ENCODE measurements around the gene IST1.
"Not testable (repeated sequence)": the region's sequence is repeated elsewhere in the genome, so short reads cannot be mapped to it uniquely, and the experiment has no call there.

IST1 gene

DNA sequence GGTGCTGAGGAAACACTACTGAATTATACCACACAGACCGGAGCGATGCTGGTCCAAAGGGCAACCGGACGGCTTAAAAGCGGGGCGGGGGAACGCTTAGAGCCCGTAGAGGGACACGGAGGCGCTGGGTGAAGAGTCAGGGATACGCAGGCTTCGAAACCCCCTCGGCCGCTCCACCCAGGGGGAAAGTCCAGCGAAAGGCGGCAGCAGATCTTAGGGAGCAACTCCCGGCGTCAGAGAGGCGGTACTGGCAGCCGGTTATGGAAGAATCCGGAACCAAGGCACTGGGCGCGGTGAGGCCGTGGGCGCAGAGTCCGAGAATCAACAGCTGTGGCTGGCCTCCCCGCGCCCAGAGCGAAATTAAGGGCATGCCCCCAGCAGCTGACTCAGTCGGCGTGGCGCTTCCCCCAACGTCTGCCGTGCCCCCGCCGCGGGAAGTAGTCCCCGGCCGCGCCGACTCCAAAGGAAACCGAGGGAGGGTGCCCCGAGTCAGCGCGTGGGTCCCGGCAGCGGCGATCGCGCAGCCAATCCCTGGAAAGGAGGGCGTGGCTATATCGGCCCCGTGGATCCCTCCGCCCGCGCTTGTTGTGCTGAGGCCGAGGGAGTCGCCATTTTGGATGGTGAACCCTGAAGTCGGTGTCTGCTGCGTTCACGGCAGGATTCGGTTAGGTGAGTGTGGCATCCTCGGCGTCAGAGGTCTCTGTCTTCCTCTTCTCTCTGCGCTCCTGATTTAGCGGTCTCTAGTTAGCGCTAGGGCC, at the start of gene IST1:
TSS of gene IST1 (plus strand) at position 611 of the 758 bp plus-strand sequence. CDS start 20,110 bp downstream, outside the sequence.
- peak; percentile 98 for DNase-seq

DNA sequence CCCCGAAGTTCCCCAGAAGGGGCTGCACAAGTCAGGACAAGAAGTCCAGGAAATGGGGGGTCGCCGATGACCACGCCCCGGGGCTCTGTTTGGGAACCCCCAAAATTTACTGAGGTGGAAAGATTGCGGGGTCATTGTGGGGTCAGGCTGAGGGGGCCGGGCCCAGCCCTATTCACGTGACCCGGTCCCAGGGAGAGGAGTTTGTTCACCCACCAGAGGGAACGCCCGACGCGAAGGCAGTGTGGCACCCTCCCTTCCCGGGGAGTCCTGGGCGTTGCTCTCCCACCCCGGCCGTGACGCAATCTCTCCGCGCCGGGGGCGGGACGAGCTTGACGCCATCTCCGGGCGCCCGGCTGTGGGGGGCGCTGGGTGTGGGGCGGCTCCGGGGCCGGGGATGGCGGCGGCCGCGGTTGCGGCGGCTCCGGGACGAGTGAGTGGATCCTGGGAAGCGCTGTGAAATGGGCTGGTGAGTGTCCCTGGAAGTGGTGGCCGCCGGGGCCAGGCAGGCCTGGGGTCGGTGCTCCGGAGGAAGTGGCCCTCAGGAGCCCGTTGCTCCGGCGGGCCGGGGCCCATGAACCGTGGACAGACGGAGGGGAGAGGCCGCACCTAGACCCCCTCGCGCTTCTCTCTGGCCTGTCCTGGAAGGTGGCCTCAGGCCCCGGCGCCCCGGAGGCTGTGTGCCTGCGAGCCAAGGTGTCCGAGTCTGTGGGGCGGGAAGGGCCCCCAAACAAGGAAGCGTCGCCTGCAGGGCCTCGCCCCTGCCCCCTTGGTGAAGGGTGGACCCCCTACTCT, 49.5 kb upstream of the IST1 start, which contains the start of gene ATXN1L:
TSS of gene ATXN1L (plus strand) at position 338 of the 792 bp plus-strand sequence. CDS start 3,765 bp downstream, outside the sequence.
- DNase-seq = peak; percentile 90

DNA sequence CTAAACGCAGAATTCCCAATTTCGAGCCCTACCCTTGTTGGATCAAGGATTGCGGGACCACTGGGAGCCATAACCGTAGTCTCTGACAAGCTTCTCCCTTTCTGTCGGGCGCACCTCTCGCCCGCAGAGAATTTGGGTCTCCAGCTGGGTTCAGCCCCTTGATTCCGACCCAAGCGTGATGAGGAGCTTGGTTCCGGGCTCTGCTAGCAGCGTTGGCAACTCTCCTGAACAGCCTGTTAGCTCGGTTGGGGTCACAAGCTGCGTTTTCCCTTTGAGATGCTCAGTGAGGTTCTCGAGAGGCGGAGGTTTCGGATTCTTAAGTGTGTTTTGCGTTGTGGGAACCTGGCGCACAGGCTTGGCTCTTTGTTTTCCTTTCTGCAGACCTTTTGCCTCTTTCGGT, 48.9 kb upstream of the IST1 start:
- peak; percentile 22 for DNase-seq

DNA sequence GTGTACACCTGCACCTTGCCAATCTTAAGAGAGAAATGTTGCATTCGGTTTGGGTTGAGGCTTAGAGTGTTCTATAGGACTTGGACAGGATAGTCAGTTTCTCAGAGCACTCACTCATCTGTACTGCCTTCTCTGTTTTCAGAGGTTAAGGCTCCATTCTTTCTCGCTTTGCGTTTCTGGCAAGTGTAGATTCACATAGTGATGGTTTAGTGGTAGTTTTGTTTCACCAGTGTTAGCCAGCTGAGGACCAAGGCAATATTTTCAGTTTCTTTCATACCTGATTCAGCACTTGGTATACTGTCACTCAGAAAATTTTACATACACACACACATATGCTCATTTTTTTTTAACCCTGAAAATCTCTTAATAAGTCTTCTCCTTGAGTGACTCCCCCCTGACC, 48.2 kb upstream of the IST1 start:
- DNase-seq = no peak

DNA sequence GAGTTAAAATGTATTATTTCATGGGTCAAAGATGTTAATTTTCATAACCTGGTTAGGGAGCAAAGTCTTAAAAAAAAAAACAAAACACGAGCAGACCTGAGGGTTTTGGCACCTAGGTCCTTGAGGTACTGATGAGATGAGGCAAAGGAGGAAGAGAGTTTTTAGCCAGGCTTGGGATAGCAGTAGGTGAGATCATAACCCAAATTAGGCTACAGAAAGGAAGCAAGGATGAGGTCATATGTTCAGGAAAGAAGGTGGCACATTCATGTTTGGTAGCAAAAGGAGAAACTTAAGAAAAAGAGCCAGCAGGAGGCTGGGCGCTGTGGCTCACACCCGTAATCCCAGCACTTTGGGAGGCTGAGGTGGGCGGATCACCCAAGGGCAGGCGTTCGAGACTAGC, 46.7 kb upstream of the IST1 start:
- DNase-seq = no peak

DNA sequence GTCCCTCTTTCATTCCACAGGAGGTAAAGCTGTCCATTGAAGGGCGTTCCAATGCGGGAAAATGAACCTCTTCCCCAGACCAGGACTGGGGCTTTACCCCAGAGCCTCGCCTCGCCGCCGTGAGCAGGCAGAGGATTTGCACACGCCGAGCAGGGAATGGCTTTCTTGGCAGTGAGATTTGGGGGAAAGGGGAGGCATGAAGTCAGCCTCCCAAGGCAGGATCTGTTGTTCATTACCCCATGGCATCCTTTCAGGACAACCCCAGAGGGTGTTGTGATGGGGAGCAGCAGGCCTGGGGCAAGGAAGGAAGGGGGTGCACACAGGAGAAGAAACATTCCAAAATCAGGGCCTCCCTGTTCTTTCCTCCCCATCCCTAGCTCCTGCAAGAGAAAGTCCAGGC, 43.6 kb upstream of the IST1 start:
- no peak for DNase-seq

DNA sequence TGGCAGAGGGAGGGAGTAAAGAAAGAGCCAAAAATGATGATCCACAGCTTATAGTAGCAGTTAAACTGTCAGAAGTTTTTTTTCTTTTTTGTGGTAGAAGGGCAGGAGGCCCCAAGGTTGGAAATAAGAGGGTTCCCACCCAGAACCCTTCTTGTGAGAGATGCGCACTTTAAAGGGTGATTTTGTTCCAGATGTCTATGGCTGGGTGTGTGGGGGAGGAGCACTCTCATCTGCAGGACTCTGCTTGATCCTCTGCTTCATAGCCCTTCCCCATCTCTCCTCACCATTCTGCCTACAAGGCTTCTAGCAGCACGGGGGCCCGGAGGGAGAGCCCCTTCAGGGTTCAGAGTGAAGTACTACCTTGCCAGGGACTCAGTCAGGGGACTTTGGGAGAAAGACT, 43.2 kb upstream of the IST1 start:
- DNase-seq = no peak

DNA sequence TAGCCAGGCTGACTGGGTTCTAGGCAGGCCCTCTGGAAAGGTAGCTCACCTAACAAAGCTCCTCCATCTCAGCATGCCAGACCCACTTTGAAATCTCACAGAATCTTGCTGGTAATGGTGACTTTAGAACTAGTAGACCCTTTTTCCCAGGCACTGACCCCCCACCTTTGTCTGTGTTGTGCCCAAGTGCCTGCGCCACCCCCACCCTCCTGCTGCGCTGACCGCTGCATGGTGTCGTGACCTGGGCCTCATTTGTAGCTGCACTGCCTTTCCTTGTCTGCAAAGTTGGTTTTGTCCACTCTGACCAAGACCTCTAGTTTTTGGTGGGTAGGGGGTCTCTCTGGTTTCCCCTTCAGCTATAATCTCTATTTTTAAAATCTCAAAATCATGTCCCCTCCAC, 42.8 kb upstream of the IST1 start:
- no peak for DNase-seq

DNA sequence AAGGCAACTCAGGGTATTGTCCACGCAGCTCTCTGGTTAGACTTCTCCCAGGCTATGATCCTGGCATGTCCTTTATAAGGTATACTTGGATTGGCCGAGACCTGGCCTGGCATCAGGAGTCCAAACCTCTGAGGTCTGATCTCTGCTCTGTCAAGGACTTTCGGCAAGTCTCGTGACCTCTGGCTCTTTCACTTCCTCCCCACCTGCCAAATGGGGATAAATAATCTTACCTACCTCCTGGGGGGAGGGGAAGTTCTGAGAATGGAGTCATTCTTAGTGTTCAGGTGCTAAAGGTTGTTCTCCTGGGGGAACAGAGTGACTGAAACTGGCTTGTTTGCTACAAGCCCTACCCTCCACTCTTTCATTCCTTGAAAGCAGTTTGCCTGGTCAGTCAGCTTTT, 41.9 kb upstream of the IST1 start:
- DNase-seq = no peak

DNA sequence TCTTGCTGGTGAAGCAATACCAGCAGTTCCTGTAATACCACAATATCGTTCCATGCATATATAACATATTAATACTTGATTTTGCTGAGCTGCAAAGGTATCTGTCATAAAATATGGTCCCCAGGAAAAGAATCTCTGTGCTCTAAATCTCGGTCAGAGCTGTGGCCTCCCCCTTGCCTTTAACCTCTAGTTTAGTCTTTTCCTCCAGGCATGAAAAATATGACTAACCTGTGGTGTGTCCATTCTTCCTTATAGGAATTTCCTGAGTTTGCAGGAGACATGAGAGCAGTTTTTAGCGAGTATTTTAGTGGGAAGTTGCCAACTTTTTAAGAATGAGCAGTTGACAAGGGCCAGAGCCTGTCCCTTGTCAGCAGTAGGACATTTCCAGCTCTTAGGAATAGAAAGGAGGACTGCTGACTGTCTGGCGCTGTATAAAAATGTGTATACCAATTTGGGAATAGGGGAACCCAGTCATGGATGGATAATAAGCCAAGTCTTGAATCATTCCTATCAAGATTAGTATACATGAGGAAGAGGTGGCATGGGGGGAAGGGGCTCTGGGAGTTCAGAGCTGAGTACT, 40.9 kb upstream of the IST1 start:
- no peak for DNase-seq

DNA sequence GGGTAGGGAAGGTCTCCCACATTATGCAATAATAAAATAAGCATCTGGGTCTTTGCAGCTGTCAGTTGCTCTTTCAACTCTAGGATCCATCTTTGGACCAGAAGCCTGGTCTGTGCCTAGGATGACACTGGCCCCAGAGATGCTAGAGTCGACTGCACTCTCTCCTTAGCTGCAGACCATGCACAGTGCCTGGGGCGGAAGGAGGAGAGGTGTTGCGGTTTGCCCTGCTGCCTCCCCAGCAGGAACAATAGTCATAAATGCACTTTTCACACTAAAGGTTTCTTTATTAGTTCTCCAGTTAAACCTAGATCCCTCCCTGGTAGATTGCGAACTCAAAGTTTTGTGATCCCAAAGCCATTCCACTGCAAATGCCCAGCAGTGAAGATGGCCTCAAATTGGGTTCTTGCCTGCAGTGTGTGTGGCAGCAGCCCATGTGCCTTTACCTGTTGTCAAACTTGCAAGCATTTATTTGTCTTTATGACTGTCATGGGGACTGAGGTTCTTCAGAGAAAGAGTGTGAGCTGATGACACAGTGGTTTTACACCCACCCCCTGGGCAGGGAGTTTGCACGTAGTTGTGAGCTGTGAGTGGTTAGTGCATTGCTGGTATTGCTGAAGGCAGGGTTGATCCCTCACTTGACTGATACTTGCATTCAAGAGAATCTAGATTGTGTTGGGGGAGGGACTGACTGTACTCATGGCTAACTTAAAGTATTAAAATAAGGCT, 39.2 kb upstream of the IST1 start:
- peak; percentile 25 for DNase-seq

DNA sequence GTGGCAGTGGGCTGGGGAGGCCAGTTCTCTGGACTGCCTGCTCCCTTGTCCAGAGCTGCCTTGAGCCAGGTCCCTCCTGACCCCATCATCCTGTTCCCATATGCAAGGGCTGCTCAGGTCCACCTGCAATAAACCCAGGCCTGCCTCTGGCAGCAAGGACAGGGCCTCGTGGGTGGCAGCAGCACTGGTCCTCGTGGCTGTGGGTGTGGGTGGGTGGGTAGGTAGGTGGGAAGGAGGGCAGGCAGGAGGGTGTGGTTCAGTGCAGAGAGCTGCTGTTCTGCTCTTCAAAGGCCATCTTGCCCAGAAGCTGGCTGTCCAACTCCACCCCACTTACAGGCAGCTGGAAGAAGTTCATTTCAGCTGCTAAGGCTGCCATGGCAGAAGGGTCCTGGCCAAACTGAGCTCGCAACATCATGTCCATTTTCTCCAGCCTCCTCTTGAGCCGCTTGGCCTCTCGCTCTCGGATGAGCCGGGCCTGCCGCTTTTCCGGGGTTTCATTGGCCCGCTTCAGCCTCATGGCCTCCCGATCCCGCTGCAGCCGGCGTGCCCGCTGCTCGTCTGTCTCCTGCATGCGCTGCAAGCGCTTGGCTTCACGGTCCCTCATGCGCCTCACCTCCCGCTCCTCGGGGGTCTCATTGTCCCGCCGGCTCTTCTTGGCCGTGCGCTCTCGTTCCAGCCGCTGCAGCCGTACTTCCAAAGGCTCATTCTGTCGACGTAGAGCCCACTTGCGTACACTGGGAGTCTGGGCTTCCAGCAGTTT, 35.4 kb upstream of the IST1 start:
- DNase-seq = no peak

DNA sequence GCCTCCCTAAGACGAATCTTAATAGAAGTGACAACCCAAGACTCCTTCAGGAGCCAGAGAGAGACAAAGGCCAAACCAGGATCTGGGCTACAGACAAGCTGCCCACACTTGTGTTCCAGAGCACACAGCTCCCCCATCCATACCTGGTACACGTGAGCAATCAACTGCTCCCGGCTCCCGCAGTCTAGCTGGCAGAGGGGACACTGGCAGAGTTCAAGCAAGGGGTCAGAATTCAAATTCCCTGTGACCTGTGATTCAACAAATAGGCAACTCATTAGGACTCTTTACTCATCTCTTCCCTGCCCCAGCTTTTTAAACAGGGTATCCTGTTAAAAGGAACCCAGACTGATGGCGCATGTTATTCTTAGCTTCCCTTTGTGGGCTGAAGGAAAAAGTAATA, 31.3 kb upstream of the IST1 start:
- no peak for DNase-seq

DNA sequence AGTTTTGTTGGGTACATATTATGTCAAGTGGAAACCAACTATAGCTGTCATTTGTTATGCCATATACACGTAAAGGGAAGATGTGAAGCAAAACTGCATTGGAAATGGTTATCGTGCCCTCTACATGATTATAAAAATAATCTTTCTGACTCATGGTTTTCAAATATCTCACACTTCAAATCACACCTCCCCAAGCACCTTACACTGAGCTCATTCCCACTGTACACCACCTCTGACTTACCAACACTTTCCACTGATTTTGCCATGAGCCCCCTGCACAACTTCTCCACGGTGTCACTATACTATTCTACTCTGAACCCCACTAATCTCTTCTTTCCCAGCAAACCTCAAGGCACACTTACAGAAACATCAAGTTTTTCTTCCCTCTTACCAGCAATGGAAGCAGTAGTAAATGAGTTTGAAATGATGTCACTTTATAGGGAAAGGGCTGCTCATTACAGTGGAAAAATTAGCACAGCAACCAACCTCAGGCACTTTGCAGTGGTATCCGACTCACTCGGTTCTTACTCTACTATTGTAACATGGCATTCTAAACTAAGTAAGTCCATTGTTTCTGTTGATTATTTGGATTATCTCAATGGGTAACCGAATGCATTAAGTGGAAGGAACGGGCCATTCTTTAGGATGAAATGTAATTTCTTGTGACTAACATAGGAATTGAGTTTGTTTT, 30.0 kb upstream of the IST1 start:
- no peak for DNase-seq

DNA sequence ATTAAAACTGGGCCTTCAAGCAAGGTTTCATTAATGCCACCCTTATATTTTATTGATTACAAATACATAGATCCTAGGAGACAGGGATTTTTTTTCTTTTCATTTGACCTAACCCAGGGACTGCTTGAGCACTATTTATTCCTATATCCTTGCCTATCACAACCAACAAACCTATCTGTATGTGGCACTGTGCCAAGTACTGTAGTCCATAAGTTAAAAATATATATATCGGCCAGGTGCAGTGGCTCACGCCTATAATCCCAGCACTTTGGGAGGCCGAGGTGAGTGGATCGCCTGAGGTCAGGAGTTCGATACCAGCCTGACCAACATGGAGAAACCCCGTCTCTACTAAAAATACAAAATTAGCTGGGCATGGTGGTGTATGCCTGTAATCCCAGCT, 28.2 kb upstream of the IST1 start:
- DNase-seq = not testable (repeated sequence)

DNA sequence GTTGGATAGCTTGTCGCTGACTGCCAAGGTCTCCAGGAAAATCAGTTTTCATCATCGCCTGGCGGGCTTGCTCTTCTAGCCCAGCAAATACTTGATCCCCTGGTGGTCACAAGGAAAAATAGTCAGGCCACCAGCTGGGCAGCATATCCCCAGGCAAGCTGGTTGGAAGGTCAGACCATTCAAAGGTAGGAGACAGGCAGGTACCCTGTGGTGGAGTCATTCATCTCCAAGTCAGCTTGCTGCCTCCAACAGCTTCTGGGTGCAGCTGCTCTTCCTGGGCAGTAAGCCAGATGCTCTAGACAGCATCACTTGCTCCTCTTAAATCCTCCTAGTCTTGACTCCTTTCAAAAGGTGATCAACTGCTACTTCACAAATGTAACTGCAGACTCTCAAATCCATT, 27.4 kb upstream of the IST1 start:
- DNase-seq = no peak

DNA sequence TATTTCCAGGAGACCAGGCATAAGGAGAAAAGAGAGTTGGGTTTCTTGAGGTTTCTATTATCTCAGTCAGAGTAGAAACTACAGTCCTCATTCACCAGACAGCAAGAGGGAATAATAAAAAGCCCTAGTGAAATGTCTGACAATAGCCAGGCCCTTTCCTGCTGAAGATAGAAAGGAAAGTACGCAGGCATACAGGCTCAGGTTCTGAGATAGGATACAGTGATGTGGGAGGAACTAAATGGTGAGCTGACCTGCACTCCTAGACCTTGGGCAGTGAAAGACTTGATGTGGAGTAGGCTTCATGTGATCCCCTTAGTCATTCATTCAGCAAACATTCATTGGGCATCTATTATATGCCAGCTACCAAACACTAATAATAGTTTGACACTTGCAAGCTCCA, 26.2 kb upstream of the IST1 start:
- no peak for DNase-seq

DNA sequence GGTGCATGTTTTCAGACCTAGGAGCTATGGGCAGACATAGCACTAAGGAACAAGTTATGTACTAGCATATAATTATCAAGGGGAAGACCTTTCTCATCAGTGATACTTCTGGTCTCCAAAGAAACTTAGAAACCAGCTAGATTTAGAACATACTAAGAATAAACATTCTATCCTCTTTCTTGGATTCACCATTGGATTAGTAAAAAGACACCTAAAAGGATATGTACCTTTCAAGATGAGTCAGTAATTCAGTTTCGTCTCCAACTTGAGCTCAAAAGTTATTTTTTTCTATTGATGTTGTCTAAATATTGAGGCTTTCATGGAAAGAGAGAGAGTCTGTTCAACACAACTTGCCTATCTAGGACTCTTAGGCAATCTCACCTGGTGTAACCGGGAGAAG, 24.5 kb upstream of the IST1 start:
- DNase-seq = no peak

DNA sequence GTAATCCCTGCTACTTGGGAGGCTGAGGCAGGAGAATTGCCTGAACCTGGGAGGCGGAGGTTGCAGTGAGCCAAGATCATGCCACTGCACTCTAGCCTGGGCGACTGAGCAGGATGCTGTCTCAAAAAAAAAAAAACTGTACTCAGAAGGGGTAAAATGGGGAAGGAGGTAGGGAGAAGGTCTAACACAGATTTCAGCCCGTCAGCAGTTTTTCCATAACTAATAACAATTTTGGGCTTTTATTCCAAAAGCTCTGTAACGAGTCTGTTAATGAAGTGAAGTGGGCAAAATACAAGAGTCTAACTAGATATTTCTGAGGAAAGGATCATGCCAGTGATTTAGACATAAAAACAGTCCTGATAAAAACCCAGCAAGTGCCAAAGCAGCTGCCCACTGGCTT, 22.1 kb upstream of the IST1 start:
- DNase-seq = no peak

DNA sequence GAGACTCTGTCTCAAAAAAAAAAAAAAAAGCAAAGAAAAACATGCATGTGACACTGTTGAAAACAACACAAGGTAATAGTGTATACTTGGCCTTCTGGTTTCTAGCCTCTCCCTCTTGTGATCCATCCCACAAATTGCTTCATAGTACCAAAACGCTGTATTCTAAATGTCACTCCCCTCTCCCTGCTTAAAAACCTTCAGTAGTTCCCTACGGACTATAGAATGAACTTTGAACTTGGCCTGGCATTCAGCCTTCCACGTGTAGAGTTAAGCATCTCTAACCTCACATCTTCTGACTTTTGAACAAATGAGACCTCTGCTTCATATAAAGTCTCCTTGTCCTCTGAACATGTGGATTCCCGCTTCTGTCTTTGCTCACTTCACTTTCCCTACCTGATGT, 16.4 kb upstream of the IST1 start:
- DNase-seq = no peak

DNA sequence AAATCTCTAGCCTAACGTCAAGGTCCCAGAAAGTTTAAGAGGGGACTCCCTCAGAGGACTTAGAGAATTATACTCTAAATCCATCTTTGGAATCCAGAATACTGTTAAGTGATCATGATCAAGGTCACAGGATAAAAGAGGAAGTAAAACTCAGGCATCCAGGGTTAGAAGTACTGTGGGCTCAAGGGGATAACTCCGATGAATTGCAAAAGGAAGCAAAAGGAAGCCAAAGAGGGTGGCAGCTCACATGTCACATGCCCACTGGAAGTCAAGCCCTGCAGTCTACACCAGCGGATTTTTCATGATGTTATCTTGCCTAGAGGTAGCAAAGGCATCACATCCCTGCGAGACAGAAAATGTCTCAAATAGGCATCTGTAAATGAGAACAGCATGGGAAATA, 15.2 kb upstream of the IST1 start:
- no peak for DNase-seq
